Uterus (tissue), 2 donors: ENCODE data around the gene MYO9B.

ENCODE experiments used
- POLR2A ChIP-seq, 2 donors: fragments of 450-650 bp; IDR thresholded peaks; one replicate each; pipeline ENCODE4 v1.6.1; 2016; ENCODE audit warnings: antibody characterized with exemption in 2 of 2, mild to moderate bottlenecking in 1 of 2, moderate library complexity in 1 of 2
- TF ChIP-seq, protein P1 (sequence below), 4 experiments: fragments of 200-600 bp in 2 of 4; fragments of 450-650 bp in 2 of 4; sonication (generic) in 2 of 4; IDR thresholded peaks; one replicate each; pipeline ENCODE4 v1.5.1; 2016 to 2019; ENCODE audit warnings: antibody characterized with exemption in 4 of 4, mild to moderate bottlenecking in 2 of 4, moderate library complexity in 1 of 4

DNA sequence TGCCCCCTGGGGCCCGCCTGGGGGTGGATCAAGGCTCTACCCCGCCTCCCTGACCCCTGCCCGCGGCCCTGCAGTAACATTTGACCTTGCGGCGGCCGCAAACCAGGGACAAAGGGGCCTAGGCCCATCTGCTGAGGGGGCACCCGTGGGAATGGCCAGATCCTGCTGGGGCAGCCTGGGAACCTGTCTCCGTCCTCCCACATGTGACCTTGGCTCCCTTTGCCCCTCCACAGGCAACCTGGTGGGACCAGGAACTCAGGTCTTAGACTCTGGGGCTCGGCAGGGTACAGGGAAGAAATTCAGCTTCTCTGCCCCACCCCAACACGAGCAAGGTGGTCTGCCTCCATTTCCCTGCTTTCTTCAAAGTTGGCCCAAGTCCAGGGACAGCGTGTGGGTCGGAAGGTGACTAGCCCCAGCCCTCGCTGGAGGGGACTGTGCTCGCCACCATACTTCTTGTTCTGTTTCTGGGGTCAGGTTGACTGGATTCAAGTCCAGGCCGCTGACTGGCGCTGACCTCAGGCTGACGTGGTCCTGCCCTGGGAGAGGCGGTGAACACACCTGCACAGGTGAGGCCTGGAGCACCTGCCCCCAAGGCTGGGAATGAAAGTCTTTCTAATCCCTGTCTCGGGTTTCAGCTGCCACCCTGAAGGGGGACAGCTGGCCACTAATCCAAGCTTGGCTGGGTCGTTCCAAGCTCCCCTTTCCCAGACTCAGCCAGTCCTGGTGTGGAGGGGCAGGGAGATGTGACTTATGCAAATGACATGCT is 172.6 kb downstream of the MYO9B start:
- TF ChIP-seq, protein P1, sequence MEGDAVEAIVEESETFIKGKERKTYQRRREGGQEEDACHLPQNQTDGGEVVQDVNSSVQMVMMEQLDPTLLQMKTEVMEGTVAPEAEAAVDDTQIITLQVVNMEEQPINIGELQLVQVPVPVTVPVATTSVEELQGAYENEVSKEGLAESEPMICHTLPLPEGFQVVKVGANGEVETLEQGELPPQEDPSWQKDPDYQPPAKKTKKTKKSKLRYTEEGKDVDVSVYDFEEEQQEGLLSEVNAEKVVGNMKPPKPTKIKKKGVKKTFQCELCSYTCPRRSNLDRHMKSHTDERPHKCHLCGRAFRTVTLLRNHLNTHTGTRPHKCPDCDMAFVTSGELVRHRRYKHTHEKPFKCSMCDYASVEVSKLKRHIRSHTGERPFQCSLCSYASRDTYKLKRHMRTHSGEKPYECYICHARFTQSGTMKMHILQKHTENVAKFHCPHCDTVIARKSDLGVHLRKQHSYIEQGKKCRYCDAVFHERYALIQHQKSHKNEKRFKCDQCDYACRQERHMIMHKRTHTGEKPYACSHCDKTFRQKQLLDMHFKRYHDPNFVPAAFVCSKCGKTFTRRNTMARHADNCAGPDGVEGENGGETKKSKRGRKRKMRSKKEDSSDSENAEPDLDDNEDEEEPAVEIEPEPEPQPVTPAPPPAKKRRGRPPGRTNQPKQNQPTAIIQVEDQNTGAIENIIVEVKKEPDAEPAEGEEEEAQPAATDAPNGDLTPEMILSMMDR (IDR thresholded peaks at IDR 0.05), result no peak
- no peak for TF ChIP-seq POLR2A (IDR thresholded peaks at IDR 0.05)
